ENCODE results near the gene ATP8A2. TPM values are rescaled to one million over a fixed set of nuclear protein-coding genes. Genes with fewer than 3 reads are reported as not detected.
A peak's percentile ranks its signal among the peaks of the same experiment; 100 is the strongest.
"Not testable (repeated sequence)": the region's sequence is repeated elsewhere in the genome, so short reads cannot be mapped to it uniquely, and the experiment has no call there.

Gene ATP8A2
- total RNA-seq, 1 donor from 2014 or later = 47.3 TPM

- no peak for DNase-seq
Observed at GRCh38 chr13:25463496-25463895, 91.7 kb downstream of the ATP8A2 start.

- DNase-seq = no peak
Observed at GRCh38 chr13:25466880-25467279, 95.1 kb downstream of the ATP8A2 start.

GRCh38 chr13:25468325-25469168 is 96.8 kb downstream of the ATP8A2 start:
- DNase-seq = peak; percentile 34

GRCh38 chr13:25469169-25469525 is 97.4 kb downstream of the ATP8A2 start:
- DNase-seq = no peak

GRCh38 chr13:25473864-25474263 is 102.1 kb downstream of the ATP8A2 start:
- no peak for DNase-seq

- no peak for DNase-seq
Observed at GRCh38 chr13:25478186-25478585, 106.4 kb downstream of the ATP8A2 start.

GRCh38 chr13:25489238-25489637 is 117.5 kb downstream of the ATP8A2 start:
- peak; percentile 55 for DNase-seq

- peak; percentile 50 for DNase-seq
Observed at GRCh38 chr13:25490236-25490635, 118.5 kb downstream of the ATP8A2 start.

- no peak for DNase-seq
Observed at GRCh38 chr13:25493931-25494640, 122.3 kb downstream of the ATP8A2 start.

- DNase-seq = no peak
Observed at GRCh38 chr13:25494698-25495411, 123.1 kb downstream of the ATP8A2 start.

- no peak for DNase-seq
Observed at GRCh38 chr13:25501231-25501630, 129.5 kb downstream of the ATP8A2 start.

- DNase-seq = no peak
Observed at GRCh38 chr13:25502031-25502430, 130.3 kb downstream of the ATP8A2 start.

- no peak for DNase-seq
Observed at GRCh38 chr13:25502551-25502950, 130.8 kb downstream of the ATP8A2 start.

- no peak for DNase-seq
Observed at GRCh38 chr13:25503856-25504255, 132.1 kb downstream of the ATP8A2 start.

- no peak for DNase-seq
Observed at GRCh38 chr13:25507841-25508240, 136.1 kb downstream of the ATP8A2 start.

GRCh38 chr13:25513060-25513459 is 141.3 kb downstream of the ATP8A2 start:
- not testable (repeated sequence) for DNase-seq

- DNase-seq = no peak
Observed at GRCh38 chr13:25518441-25518840, 146.7 kb downstream of the ATP8A2 start.

GRCh38 chr13:25525884-25526283 is 154.1 kb downstream of the ATP8A2 start:
- no peak for DNase-seq

- no peak for DNase-seq
Observed at GRCh38 chr13:25528266-25528665, 156.5 kb downstream of the ATP8A2 start.

GRCh38 chr13:25529425-25529824 is 157.7 kb downstream of the ATP8A2 start:
- DNase-seq = no peak

GRCh38 chr13:25538276-25538675 is 166.5 kb downstream of the ATP8A2 start:
- no peak for DNase-seq

- DNase-seq = no peak
Observed at GRCh38 chr13:25541434-25542123, 169.8 kb downstream of the ATP8A2 start.
